Neural cell (in vitro differentiated cells): ENCODE results near the gene CD8A.

ENCODE experiments used
- EP300 ChIP-seq: fragments of 450-650 bp; conservative IDR thresholded peaks from 2 replicates; pipeline ENCODE4 v1.6.1; 2014; ENCODE audit warnings: antibody characterized with exemption, mild to moderate bottlenecking, moderate library complexity; ENCODE audit not compliant: poor library complexity, severe bottlenecking
- EZH2 ChIP-seq: fragments of 200-600, 300-800 bp; shearing (Covaris generic), sonication (generic); IDR thresholded peaks from 2 replicates; pipeline ENCODE4 v1.6.1; 2014; ENCODE audit warnings: antibody characterized with exemption, low read length, borderline replicate concordance, mild to moderate bottlenecking; ENCODE audit not compliant: insufficient read depth, poor library complexity, severe bottlenecking
- POLR2AphosphoS5 ChIP-seq: IDR thresholded peaks from 2 replicates; pipeline ENCODE4 v1.6.1; 2012
- RAD21 ChIP-seq: fragments of 450-650 bp; conservative IDR thresholded peaks from 2 replicates; pipeline ENCODE4 v1.6.1; 2014; ENCODE audit warnings: antibody characterized with exemption, mild to moderate bottlenecking, moderate library complexity
- TAF1 ChIP-seq: IDR thresholded peaks from 2 replicates; pipeline ENCODE4 v1.6.1; 2012; ENCODE audit warnings: low read depth
- TF ChIP-seq, protein P1 (sequence below): fragments of 450-650 bp; IDR thresholded peaks from 2 replicates; pipeline ENCODE4 v1.5.1; 2014; ENCODE audit warnings: antibody characterized with exemption, mild to moderate bottlenecking, moderate library complexity; ENCODE audit not compliant: poor library complexity, severe bottlenecking
- TF ChIP-seq, protein P2 (sequence below): IDR thresholded peaks from 2 replicates; pipeline ENCODE4 v1.6.1; 2012; ENCODE audit warnings: borderline replicate concordance

DNA sequence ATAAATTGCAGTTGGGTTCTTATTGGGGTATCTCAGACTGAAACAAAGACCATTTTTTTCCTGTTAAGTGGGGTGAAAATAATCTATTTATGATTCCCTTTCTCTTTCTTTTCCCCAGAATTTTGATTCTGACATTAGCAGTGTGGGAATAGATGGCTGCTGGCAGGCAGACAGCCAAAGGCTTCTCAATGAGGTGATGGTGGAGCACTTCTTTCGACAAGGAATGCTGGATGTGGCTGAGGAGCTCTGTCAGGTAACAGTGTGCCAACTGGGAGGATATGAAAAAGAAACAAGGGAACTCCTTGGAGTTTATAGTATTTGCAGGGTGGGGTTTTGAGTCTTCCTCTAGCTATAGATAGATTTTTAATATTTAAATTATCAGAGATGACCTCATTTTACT is 38.9 kb downstream of the CD8A start:
- TF ChIP-seq, protein P1, sequence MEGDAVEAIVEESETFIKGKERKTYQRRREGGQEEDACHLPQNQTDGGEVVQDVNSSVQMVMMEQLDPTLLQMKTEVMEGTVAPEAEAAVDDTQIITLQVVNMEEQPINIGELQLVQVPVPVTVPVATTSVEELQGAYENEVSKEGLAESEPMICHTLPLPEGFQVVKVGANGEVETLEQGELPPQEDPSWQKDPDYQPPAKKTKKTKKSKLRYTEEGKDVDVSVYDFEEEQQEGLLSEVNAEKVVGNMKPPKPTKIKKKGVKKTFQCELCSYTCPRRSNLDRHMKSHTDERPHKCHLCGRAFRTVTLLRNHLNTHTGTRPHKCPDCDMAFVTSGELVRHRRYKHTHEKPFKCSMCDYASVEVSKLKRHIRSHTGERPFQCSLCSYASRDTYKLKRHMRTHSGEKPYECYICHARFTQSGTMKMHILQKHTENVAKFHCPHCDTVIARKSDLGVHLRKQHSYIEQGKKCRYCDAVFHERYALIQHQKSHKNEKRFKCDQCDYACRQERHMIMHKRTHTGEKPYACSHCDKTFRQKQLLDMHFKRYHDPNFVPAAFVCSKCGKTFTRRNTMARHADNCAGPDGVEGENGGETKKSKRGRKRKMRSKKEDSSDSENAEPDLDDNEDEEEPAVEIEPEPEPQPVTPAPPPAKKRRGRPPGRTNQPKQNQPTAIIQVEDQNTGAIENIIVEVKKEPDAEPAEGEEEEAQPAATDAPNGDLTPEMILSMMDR = no peak
- TF ChIP-seq POLR2AphosphoS5 (no peak), EZH2 (no peak), RAD21 (no peak), TAF1 (no peak), EP300 (no peak)
- TF ChIP-seq, protein P2, sequence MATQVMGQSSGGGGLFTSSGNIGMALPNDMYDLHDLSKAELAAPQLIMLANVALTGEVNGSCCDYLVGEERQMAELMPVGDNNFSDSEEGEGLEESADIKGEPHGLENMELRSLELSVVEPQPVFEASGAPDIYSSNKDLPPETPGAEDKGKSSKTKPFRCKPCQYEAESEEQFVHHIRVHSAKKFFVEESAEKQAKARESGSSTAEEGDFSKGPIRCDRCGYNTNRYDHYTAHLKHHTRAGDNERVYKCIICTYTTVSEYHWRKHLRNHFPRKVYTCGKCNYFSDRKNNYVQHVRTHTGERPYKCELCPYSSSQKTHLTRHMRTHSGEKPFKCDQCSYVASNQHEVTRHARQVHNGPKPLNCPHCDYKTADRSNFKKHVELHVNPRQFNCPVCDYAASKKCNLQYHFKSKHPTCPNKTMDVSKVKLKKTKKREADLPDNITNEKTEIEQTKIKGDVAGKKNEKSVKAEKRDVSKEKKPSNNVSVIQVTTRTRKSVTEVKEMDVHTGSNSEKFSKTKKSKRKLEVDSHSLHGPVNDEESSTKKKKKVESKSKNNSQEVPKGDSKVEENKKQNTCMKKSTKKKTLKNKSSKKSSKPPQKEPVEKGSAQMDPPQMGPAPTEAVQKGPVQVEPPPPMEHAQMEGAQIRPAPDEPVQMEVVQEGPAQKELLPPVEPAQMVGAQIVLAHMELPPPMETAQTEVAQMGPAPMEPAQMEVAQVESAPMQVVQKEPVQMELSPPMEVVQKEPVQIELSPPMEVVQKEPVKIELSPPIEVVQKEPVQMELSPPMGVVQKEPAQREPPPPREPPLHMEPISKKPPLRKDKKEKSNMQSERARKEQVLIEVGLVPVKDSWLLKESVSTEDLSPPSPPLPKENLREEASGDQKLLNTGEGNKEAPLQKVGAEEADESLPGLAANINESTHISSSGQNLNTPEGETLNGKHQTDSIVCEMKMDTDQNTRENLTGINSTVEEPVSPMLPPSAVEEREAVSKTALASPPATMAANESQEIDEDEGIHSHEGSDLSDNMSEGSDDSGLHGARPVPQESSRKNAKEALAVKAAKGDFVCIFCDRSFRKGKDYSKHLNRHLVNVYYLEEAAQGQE = no peak
